A673 (cell line): ENCODE data around the gene FSTL4. TPM values are rescaled to one million over a fixed set of nuclear protein-coding genes. Genes with fewer than 3 reads are reported as not detected.

Experiments
- BruUV-seq: library from RNA; stranded (reverse); fragments of 400-500 nt; replicated peaks from 2 replicates; lab custom pipeline; 2021; lab: Mats Ljungman, UMichigan
- CTCF ChIA-PET: fragments of 300-600 bp; sonication (Branson Sonifier 250); formaldehyde crosslinking; loops from one replicate; lab custom pipeline; 2022; ENCODE audit warnings: antibody characterized with exemption; lab: Charles Lee
- POLR2A ChIA-PET: fragments of 300-600 bp; sonication (Branson Sonifier 250); formaldehyde crosslinking; loops from one replicate; lab custom pipeline; 2022; ENCODE audit warnings: antibody characterized with exemption; ENCODE audit not compliant: low non-redundant PET; lab: Charles Lee
- DNase-seq: peaks from one replicate; pipeline ENCODE4 v3.0.0-alpha.2; 2015; ENCODE audit warnings: low spot score
- H3K27ac ChIP-seq: fragments of 200-600 bp; sonication (generic); 2 replicates; pipeline ENCODE4 v1.5.1; 2016; ENCODE audit warnings: mixed run types, low read depth, mild to moderate bottlenecking, mixed read lengths, antibody characterized with exemption, low read length; ENCODE audit not compliant: poor library complexity, severe bottlenecking
- H3K27me3 ChIP-seq: fragments of 200-600 bp; sonication (generic); replicated peaks from 2 replicates; pipeline ENCODE4 v1.6.1; 2017; ENCODE audit warnings: mixed run types, low read depth, mild to moderate bottlenecking, mixed read lengths, antibody characterized with exemption, low read length; ENCODE audit not compliant: insufficient read depth, poor library complexity
- H3K36me3 ChIP-seq: fragments of 200-600 bp; sonication (generic); 2 replicates; pipeline ENCODE4 v1.6.1; 2016; ENCODE audit warnings: mixed run types, mild to moderate bottlenecking, mixed read lengths, antibody characterized with exemption, low read length; ENCODE audit not compliant: insufficient read depth, poor library complexity, severe bottlenecking
- H3K4me1 ChIP-seq: fragments of 200-600 bp; sonication (generic); 2 replicates; pipeline ENCODE4 v1.6.1; 2017; ENCODE audit warnings: mixed run types, mild to moderate bottlenecking, mixed read lengths, antibody characterized with exemption, low read length; ENCODE audit not compliant: insufficient read depth, poor library complexity, severe bottlenecking
- H3K4me3 ChIP-seq: fragments of 200-600 bp; sonication (generic); 2 replicates; pipeline ENCODE4 v1.5.1; 2016; ENCODE audit warnings: low read depth, mixed run types, mild to moderate bottlenecking, mixed read lengths, low read length; ENCODE audit not compliant: poor library complexity, severe bottlenecking
- H3K9me3 ChIP-seq: fragments of 200-600 bp; sonication (generic); 2 replicates; pipeline ENCODE4 v1.6.1; 2016; ENCODE audit warnings: mixed run types, low read depth, mild to moderate bottlenecking, mixed read lengths, antibody characterized with exemption, low read length; ENCODE audit not compliant: poor library complexity, severe bottlenecking
- EZH2 ChIP-seq: fragments of 200-600 bp; sonication (generic); IDR thresholded peaks from 2 replicates; pipeline ENCODE4 v1.6.1; 2017; ENCODE audit warnings: borderline replicate concordance, low read depth, mild to moderate bottlenecking, mixed read lengths, antibody characterized with exemption, low read length; ENCODE audit not compliant: poor library complexity, severe bottlenecking
- intact Hi-C: fragments of 100-400 bp; cut with micrococcal nuclease; formaldehyde crosslinking; loops from one replicate; pipeline ENCODE4 v1.10.0; 2022; ENCODE audit not compliant: unreplicated experiment
- total RNA-seq: library from RNA; stranded (reverse); gene quantifications from 2 replicates; pipeline ENCODE4 v1.2.3, GENCODE V29; 2021
- TF ChIP-seq, protein P1 (sequence below): fragments of 300-800, 200-600 bp; sonication (generic); conservative IDR thresholded peaks from 2 replicates; pipeline ENCODE4 v1.5.1; 2017; ENCODE audit warnings: low read depth, mild to moderate bottlenecking, antibody characterized with exemption, low read length, moderate library complexity, mixed read lengths

The FSTL4 gene
- total RNA-seq, 1 experiment from 2014 or later = 0.86 TPM

DNA sequence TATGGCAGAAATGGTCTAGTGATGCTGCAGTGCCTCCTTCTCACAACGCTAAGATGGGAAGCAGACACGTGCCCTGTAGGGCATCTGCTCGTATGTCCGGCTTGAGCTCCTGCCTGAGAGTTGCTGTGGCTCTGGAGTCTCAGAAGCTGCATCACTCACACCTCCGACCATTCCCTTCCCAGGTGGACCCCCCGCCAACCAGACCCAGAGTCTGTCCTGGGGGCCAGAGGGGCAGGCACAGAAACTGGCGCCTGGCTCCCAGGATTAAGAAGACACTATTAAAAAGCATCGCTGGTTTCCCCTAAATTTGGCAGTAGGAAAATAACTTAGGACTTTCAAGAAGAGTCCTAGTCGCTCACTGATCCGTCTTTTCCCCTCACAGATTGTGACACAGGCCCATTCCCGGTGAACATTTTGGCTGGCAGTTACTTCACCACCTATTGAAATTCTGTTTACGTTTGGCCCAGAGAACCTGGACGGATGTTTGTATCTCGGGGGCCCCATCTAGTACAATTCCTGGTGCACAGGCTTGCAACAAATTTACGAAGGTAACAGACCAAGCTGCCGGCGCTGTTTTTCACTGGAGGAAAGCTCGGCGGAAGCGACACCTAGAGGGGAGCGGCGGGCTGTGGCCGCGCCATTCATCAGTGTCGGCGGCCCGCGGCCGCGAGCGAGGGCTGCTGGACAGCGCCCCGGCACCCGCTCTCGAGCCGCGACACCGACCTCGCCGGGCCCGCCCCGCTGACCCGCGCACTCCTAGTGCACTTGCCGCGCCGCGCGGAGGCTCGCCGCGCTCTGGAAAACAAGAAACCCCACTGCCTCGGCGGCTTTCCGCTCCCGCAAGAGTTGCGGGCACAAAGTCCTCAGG is 1.6 kb downstream of the FSTL4 start:
- H3K27ac ChIP-seq = no peak overlapping the region
- peak; percentile 46 for DNase-seq
- H3K4me3 ChIP-seq = peak overlapping the region; percentile 43
- intact Hi-C loops = loop anchor here (5.0 kb wide), 1 partner anchor 188 kb away; no protein-coding TSS in a partner anchor
- CTCF ChIA-PET = interaction anchor here (0.6 to 1.5 kb wide), 2 partner anchors 64 to 189 kb away, joined by 3 to 4 read pairs; no protein-coding TSS in a partner anchor
- TF ChIP-seq, protein P1, sequence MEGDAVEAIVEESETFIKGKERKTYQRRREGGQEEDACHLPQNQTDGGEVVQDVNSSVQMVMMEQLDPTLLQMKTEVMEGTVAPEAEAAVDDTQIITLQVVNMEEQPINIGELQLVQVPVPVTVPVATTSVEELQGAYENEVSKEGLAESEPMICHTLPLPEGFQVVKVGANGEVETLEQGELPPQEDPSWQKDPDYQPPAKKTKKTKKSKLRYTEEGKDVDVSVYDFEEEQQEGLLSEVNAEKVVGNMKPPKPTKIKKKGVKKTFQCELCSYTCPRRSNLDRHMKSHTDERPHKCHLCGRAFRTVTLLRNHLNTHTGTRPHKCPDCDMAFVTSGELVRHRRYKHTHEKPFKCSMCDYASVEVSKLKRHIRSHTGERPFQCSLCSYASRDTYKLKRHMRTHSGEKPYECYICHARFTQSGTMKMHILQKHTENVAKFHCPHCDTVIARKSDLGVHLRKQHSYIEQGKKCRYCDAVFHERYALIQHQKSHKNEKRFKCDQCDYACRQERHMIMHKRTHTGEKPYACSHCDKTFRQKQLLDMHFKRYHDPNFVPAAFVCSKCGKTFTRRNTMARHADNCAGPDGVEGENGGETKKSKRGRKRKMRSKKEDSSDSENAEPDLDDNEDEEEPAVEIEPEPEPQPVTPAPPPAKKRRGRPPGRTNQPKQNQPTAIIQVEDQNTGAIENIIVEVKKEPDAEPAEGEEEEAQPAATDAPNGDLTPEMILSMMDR = peak; percentile 58
- peak; percentile 89 for TF ChIP-seq EZH2
- no peaks in the 10 kb centered on the region for H3K36me3 ChIP-seq
- no peaks in the 10 kb centered on the region for H3K9me3 ChIP-seq
- BruUV-seq = no TSS peak
- POLR2A ChIA-PET = no interaction called here
- peaks cover 73% of the 10 kb centered on the region for H3K27me3 ChIP-seq
- H3K4me1 ChIP-seq = peaks cover 10% of the 10 kb centered on the region

DNA sequence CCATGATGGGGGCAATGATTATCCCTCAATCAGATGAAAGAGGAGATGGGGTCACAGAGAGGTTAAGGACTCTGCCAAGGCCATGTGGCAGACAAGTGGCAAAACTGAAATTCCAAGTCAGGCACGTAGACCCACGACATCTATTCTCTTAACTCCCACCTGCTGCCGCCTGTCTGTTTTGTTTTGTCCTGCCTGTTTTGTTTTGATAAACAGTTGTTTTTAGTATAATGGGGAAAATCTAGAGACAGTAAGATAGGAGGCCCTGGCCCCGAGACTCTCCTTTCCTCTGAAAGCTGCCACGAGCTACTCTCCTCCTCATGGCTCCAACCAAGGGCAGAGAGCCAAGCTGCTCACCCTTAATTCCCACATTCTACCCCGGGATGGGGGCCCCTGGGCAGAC is 4.9 kb downstream of the FSTL4 start:
- H3K9me3 ChIP-seq = no peaks in the 10 kb centered on the region
- no TSS peak for BruUV-seq
- intact Hi-C loops = no loop called here
- DNase-seq = no peak
- H3K27me3 ChIP-seq = peaks cover 45% of the 10 kb centered on the region
- peaks cover 10% of the 10 kb centered on the region for H3K4me1 ChIP-seq
- no peak overlapping the region for H3K4me3 ChIP-seq
- no peak overlapping the region for H3K27ac ChIP-seq
- TF ChIP-seq, protein P1 = no peak
- no peak for TF ChIP-seq EZH2
- ChIA-PET CTCF (interaction anchor here (0.6 kb wide), 1 partner anchor 190 kb away, joined by 9 read pairs; no protein-coding TSS in a partner anchor), POLR2A (no interaction called here)
- H3K36me3 ChIP-seq = no peaks in the 10 kb centered on the region

- peaks cover 8% of the 10 kb centered on the region for H3K4me1 ChIP-seq
- peaks cover 39% of the 10 kb centered on the region for H3K27me3 ChIP-seq
- intact Hi-C loops = no loop called here
- H3K36me3 ChIP-seq = no peaks in the 10 kb centered on the region
- no peak for TF ChIP-seq EZH2
- TF ChIP-seq, protein P1 = no peak
- H3K27ac ChIP-seq = no peak overlapping the region
- ChIA-PET POLR2A (no interaction called here), CTCF (no interaction called here)
- H3K9me3 ChIP-seq = no peaks in the 10 kb centered on the region
- no TSS peak for BruUV-seq
- H3K4me3 ChIP-seq = no peak overlapping the region
- no peak for DNase-seq
Observed at GRCh38 chr5:133606835-133607234, 5.5 kb downstream of the FSTL4 start.
